IPS-15b (cell line): ENCODE data around the gene ATN1.
A peak's percentile ranks its signal among the peaks of the same experiment; 100 is the strongest.

Experiments
- H3K27me3 ChIP-seq: one replicate; pipeline ENCODE4 v1.6.1; 2013; ENCODE audit warnings: low read length; ENCODE audit not compliant: control insufficient read depth, insufficient read depth
- H3K36me3 ChIP-seq: one replicate; pipeline ENCODE4 v1.6.1; 2013; ENCODE audit warnings: low read length; ENCODE audit not compliant: control insufficient read depth, insufficient read depth
- H3K4me1 ChIP-seq: one replicate; pipeline ENCODE4 v1.6.1; 2013; ENCODE audit warnings: mild to moderate bottlenecking, low read length; ENCODE audit not compliant: control insufficient read depth, insufficient read depth
- H3K4me3 ChIP-seq: one replicate; pipeline ENCODE4 v1.5.1; 2013; ENCODE audit warnings: low read depth, low read length
- H3K9ac ChIP-seq: one replicate; pipeline ENCODE4 v1.6.1; 2013; ENCODE audit warnings: low read depth, mild to moderate bottlenecking, low read length
- H3K9me3 ChIP-seq: one replicate; pipeline ENCODE4 v1.6.1; 2013; ENCODE audit warnings: mild to moderate bottlenecking, low read length; ENCODE audit not compliant: control insufficient read depth, insufficient read depth

Gene ATN1

GRCh38 chr12:6921996-6922946, 5.5 kb upstream of the ATN1 start:
- Histone ChIP-seq H3K9me3 (no peaks in the 10 kb centered on the region), H3K4me1 (peaks cover 16% of the 10 kb centered on the region), H3K9ac (no peak overlapping the region), H3K27me3 (no peaks in the 10 kb centered on the region), H3K36me3 (peaks cover 40% of the 10 kb centered on the region), H3K4me3 (no peak overlapping the region)

GRCh38 chr12:6923003-6923732, 4.6 kb upstream of the ATN1 start:
- Histone ChIP-seq H3K27me3 (no peaks in the 10 kb centered on the region), H3K36me3 (peaks cover 31% of the 10 kb centered on the region)

GRCh38 chr12:6923851-6924250, 3.9 kb upstream of the ATN1 start:
- Histone ChIP-seq H3K36me3 (peaks cover 30% of the 10 kb centered on the region), H3K9ac (no peak overlapping the region), H3K9me3 (no peaks in the 10 kb centered on the region), H3K4me1 (peaks cover 16% of the 10 kb centered on the region), H3K27me3 (no peaks in the 10 kb centered on the region), H3K4me3 (no peak overlapping the region)

More at GRCh38 chr12:6923003-6923732, 4.6 kb upstream of the ATN1 start:
- peaks cover 16% of the 10 kb centered on the region for H3K4me1 ChIP-seq
- H3K4me3 ChIP-seq, result no peak overlapping the region
- H3K9ac ChIP-seq, result no peak overlapping the region
- no peaks in the 10 kb centered on the region for H3K9me3 ChIP-seq

- Histone ChIP-seq H3K4me1 (peaks cover 26% of the 10 kb centered on the region), H3K27me3 (no peaks in the 10 kb centered on the region), H3K9ac (no peak overlapping the region), H3K9me3 (no peaks in the 10 kb centered on the region), H3K36me3 (peaks cover 22% of the 10 kb centered on the region), H3K4me3 (peak overlapping the region; percentile 62)
Observed at GRCh38 chr12:6925239-6925539, 2.6 kb upstream of the ATN1 start.

- Histone ChIP-seq H3K36me3 (peaks cover 22% of the 10 kb centered on the region), H3K4me3 (peak overlapping the region; percentile 62), H3K9ac (peak overlapping the region; percentile 66), H3K27me3 (no peaks in the 10 kb centered on the region), H3K4me1 (peaks cover 26% of the 10 kb centered on the region), H3K9me3 (no peaks in the 10 kb centered on the region)
Observed at GRCh38 chr12:6925540-6926279, 2.0 kb upstream of the ATN1 start.

- peak overlapping the region; percentile 86 for H3K4me3 ChIP-seq
- no peaks in the 10 kb centered on the region for H3K27me3 ChIP-seq
- peak overlapping the region; percentile 74 for H3K9ac ChIP-seq
- peaks cover 26% of the 10 kb centered on the region for H3K4me1 ChIP-seq
- H3K9me3 ChIP-seq, result no peaks in the 10 kb centered on the region
- H3K36me3 ChIP-seq, result peaks cover 4% of the 10 kb centered on the region
Observed at GRCh38 chr12:6928022-6928702, 403 bp downstream of the ATN1 start.

- Histone ChIP-seq H3K9me3 (no peaks in the 10 kb centered on the region), H3K27me3 (no peaks in the 10 kb centered on the region), H3K4me3 (peak overlapping the region; percentile 86), H3K36me3 (peaks cover 6% of the 10 kb centered on the region), H3K4me1 (peaks cover 26% of the 10 kb centered on the region), H3K9ac (peak overlapping the region; percentile 74)
Observed at GRCh38 chr12:6928703-6929407, 1.1 kb downstream of the ATN1 start.

GRCh38 chr12:6929466-6930452, 2.0 kb downstream of the ATN1 start:
- H3K36me3 ChIP-seq, result peaks cover 15% of the 10 kb centered on the region
- peak overlapping the region; percentile 86 for H3K4me3 ChIP-seq
- no peaks in the 10 kb centered on the region for H3K27me3 ChIP-seq
- H3K9ac ChIP-seq, result peak overlapping the region; percentile 74
- no peaks in the 10 kb centered on the region for H3K9me3 ChIP-seq
- peaks cover 22% of the 10 kb centered on the region for H3K4me1 ChIP-seq

- H3K36me3 ChIP-seq, result peaks cover 28% of the 10 kb centered on the region
- no peak overlapping the region for H3K9ac ChIP-seq
- peaks cover 10% of the 10 kb centered on the region for H3K4me1 ChIP-seq
Observed at GRCh38 chr12:6932766-6933165, 5.0 kb downstream of the ATN1 start.

DNA sequence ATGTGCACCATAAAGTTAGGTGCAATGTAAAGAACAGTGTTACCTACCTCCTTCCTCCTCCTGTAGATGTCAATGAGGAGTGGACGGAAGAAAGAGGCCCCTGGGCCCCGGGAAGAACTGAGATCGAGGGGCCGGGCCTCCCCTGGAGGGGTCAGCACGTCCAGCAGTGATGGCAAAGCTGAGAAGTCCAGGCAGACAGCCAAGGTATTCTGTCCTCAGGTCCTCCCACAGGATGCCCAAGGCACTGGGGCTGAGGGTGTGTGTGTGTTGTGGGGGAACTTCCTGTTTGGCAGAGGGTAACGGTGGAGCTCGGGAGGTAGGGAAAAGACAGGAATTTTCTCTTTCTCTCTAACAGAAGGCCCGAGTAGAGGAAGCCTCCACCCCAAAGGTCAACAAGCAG, 6.4 kb downstream of the ATN1 start:
- Histone ChIP-seq H3K36me3 (peaks cover 36% of the 10 kb centered on the region), H3K9me3 (no peaks in the 10 kb centered on the region), H3K27me3 (no peaks in the 10 kb centered on the region), H3K9ac (no peak overlapping the region), H3K4me1 (peaks cover 10% of the 10 kb centered on the region), H3K4me3 (no peak overlapping the region)

More at GRCh38 chr12:6932766-6933165, 5.0 kb downstream of the ATN1 start:
- Histone ChIP-seq H3K9me3 (no peaks in the 10 kb centered on the region), H3K4me3 (no peak overlapping the region), H3K27me3 (no peaks in the 10 kb centered on the region)
